Activated CD4-positive, alpha-beta T cell treated with anti-CD3 and anti-CD28 coated beads for 1 hour (primary cell): ENCODE data around the gene ACP4.
A peak's percentile ranks its signal among the peaks of the same experiment; 100 is the strongest.
"Not testable (repeated sequence)": the region's sequence is repeated elsewhere in the genome, so short reads cannot be mapped to it uniquely, and the experiment has no call there.

Experiments
- DNase-seq: peaks from one replicate; pipeline ENCODE4 v3.0.0-alpha.2; 2020

The ACP4 gene

DNA sequence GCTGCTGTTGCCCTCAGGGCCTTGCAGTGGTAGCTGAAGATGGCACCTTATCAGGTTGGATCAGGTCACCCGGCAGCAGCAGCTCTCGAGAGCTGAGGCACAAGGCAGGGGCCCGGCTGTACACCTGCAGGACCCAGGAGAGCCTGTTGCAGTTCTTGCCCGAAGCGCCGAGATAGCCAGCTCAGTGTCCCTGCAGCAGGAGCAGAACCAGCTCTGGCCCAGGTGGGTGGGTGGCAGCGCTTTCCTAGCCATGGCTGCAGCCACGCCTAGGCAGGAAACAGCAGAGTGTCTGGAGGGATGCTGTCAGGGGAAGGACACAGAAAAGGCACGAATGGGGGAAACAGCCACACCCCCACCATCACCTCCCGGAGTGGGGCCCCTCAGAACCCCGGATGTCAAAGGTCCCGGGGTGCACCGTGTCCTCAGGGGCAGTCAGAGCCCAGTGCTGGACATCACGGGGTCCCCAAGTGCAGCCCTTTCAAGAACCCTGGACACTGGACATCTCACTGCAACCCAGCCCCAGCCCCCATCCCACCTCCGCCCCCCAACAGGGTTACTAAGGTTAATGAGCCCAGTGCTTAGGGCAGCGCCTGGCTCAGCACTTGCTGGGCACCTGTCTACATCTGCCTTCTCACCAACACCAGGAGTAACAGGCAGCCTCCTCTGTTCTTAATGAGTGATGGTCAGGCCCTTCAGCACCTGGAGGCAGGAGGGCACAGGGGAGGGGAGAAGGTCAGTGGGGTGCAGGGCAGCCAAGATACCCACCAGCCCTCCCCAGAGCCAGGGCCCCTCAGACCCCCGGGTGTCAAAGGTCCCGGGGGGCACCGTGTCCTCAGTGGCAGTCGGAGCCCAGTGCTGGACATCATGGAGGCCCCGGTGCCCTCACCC is 8.7 kb downstream of the ACP4 start:
- no peak for DNase-seq

DNA sequence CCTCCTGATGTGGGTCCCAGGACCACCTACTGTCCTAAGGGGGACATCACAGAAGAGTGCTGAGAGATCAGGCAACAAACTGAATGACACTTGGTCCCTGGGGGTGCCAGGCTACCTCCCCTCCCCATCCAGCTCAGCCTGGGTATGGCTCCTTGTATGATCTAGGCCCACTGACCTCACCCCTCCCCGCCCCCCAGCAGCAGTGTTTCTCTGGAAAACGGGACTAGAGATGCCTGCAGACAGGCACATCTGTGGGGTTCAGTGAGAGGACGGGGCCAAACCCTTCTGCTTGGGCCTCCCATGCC is 9.3 kb downstream of the ACP4 start:
- DNase-seq: no peak

DNA sequence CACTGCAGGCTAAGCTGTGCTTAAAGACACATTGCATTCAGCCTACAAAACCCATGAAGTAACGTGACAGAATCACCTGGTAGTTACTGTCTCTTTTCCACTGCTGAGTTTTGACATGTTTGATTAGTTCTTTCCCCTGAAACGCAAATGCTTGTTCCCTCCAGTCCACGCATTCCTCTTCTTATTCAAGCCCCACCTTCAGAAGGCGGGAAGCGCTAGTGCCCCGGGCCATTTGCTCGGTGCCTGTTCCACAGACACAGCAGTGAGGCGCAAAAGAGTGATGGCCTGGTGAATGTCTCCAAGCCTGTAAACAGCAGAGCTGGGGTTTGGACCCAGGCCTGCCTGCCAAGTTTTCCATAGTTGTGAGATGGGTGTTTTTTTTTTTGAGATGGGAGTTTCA is 10.9 kb downstream of the ACP4 start:
- DNase-seq: no peak

DNA sequence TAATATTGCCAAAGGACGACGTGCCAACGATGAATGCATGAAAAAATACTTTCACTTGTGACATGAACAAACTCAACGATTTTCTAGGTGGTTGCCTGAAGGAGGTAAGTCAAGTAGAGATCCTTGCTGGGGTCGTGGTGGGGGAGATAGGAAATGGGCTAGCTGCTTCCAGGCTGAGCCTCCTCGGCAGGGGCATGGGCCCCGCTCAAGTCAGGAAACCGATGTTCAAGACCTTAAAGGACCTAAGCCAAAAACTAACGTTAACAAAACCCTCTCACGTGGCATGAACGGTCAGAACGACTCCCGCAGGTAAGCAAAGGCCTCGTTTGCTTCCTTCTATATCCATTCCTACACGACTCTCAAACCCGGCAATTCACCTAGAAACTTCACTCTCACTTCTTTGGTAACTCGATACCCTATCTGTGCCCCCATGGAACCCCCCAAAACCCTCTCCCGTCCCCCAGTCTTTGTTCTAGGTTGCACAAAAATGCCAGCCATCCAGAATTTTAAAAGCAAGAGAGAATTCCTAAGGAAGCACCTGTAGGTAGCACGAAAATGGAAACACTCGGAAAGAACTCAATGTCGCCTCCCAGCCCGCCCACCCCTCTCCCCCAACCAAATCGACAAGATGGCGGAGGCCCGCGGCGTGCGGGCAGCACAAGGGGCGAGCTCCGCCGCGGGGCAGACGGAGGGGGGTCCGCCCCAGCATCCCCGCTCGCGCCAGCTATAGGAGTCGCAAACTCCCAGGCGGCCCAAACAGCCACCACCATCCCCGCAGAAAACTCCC is 13.6 kb downstream of the ACP4 start:
- no peak for DNase-seq

DNA sequence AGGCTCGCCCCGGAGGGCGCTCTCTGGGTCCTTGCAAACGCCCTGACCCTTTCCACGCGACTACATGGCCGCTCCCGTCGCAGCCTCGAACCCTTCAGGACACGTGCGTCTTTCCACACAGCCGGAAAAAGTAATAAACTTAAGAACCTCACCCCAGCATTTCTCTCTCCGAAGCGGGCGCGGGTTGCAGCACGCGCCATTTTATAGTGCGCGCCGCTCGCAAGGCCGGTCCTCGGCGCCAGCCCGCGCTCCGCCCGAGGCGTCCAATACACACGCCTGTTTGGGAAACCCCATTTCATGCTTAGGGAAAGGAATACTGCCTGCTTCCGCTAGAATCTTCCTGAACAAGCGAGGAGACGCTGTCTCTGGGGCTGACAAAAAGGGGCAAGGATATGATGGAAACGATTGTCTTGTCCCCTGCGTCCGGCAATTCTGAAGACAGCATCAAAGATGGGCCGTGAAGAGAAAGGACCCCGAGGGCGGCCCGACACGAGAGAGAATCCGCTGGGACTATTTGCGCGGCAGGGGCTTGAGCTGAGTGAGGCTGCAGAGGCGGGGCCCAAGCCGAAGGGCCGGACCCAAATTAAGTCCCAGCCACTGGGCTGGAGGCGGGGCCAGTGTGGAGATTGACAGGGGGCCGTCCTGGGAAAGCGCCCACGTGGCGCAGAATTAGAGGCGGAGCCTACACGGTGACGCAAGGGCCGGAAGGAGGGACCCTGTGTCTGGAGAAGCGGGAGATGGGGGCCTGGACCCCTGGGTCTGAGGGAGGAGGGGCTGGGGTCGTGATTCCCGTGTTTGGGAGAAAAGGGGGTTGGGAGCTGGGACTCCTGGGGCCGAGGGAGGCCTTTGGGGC is 14.4 kb downstream of the ACP4 start:
- peak; percentile 97 for DNase-seq

DNA sequence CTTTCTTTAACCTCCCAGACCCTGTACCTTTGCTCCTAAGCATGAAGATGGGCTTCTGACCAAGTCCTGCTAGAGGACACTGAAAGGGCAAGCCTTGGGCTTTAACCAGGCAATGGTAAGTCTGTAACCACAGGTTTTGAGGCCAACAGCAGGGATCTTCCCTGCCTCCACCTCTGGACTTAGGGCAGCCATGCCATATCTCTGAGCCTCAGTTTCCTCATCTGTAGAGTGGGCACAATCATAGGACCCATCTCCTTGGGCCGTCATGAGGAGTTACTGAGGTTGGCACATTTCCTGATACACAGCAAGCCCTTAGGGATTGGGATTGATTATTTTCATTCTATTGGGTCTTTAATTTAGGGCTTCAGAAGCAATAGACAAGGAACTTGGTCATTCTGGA is 18.6 kb downstream of the ACP4 start:
- no peak for DNase-seq

DNA sequence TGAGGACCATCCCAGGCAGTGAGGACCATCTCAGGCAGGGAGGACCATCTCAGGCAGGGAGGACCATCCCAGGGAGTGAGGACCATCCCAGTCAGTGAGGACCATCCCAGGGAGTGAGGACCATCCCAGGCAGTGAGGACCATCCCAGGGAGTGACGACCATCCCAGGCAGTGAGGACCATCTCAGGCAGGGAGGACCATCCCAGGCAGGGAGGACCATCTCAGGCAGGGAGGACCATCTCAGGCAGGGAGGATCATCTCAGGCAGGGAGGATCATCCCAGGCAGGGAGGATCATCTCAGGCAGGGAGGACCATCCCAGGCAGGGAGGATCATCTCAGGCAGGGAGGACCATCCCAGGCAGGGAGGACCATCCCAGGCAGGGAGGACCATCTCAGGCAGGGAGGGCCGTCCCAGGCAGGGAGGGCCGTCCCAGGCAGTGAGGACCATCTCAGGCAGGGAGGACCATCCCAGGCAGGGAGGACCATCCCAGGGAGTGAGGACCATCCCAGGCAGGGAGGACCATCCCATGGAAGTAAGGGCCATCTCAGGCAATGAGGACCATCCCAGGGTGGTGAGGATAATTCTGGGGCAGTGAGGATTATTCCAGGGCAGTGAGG is 21.5 kb downstream of the ACP4 start:
- not testable (repeated sequence) for DNase-seq

DNA sequence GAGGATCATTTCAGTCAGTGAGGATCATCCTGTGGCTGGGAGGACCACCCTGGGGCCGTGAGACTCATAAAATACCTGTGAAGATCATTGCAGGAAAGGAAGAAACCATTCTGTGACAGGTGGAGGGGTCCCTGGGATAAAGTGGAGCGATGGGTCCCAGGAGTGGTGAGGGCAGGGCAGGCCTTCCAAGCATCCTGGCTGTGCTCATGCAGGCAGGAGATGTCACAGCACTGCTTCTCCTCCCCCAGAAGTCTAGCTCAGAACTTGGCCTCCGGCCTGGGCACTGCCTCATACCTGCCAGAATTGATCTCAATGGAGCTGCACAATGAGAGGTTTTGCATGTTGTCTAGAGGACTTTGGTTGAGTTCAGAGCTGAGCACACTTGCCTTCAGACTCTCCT is 22.3 kb downstream of the ACP4 start:
- no peak for DNase-seq

DNA sequence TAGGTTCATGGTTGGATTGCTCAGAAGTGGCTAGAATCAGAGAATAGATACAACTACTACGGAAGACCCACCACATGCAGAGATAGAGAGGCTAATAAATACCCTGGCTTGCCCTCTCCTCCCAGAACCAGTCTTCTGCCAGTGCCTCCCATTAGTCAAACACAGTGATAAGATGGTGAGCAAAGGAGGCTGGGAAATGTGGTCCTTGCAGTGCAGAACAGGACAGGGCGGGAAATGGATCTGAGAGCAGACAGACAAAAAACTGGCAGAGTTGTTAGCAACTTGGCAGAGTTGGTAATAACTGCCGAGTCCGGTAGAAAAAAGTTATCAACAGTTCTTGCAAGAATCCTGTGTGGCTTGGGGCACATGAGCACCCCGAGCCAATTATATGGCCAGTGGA is 24.7 kb downstream of the ACP4 start:
- no peak for DNase-seq

DNA sequence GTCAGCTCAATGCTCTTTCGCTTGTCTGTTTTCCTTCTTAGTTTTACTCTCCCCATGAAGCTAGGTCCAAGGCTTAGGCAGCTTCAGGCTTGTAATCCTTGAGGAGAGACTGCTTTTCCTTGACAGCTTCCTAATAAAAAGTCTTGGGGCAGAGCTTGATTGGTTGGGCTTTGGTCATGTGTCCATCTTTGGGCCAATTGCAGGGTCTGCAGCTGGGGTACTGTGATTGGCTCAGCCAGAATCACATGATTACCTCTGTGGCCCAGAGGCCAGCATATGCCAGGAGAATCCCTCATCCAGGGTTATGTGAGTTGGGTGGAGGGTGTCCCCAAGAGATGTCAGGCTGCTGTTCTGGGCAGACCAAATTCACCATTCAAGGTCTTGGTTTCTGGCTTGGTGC is 25.2 kb downstream of the ACP4 start:
- no peak for DNase-seq

DNA sequence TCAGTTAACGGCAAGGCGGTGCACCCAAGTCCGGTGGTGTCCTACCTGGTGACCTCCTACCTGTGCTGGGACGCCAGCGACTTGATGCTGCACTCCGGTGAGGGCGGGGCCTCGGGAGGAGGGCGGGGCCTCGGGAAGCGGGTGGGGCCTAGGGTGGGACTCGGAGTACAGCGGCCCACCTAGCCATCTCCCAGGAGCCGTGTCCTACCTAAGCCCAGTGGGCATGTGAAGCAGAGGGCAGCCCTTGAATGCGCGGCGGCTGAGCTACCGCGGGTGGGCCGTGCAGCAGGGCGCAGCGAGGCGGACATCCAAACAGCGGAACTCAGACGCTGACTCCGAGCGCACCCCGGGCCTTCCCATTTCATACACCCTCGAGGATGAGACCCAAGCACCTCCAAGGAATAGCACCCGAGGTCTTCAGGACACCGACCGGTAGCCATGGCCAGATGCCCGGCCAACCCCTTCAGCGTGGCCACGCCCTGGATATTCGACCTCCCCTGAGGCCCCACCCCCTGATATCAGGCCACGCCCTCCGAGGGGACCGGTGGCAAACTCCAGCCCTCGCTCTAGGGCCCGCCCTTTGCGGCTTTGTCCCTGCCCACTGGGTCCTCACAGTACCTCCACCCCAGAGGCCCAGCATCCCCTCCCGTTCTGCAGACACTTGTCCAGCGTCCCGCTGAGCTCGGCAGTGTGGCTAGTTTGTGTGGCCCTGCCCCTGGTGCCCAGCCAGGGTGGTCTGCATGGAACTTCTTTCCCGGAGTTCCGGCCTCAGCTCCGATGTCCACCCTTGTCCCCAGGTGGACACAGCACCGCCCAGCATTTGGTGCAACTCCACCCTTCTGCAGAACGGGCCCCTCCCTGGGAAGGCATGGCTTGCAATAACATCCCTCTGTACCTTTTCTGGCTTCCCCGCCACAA is 28.0 kb downstream of the ACP4 start:
- no peak for DNase-seq

DNA sequence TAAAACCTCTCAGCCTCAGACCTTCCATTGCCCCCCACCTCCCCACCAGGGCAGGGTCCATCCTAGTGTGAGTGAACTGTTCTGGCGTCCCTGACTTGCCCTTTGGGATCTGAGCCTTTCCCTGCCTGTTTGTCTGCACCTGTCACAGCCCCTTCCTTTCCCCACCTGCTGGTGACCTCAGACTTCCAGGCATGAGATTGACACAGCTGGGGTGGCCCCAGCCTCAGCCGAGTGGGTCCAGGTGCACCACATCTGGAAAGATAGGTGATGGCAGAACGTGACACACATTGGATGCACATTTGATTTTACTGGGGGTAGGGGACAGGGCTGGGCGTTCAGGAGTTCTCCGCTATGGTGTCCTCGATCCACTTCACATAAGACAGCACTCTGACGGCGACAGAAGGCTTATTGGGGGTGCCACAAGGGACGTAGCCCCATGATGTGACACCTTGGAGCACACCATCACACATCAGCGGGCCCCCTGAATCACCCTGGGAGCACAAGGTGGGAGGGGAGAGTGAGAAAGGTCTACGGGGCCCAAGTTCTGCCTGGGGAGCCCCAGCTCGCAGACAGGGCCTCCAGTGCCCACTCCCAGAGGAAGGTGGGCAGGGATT is 28.8 kb downstream of the ACP4 start:
- no peak for DNase-seq

DNA sequence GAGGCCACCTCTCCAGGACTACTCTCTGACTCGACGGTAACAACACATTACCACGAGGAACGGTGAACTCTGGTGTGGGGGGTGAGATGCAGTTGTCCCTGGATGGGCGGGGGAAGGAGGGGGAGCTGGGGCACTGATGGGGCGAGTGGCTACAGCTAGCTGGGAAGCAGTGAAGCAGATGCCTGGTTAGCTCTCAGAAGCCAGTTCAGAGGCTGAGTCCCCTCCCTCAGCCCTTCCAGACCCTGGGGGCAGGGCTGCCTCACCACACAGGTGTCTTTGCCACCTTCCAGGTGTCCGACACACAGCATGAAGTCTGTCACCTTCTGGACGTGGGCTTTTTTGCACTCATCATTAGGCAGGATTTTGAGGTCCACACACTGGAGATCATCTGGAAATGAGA is 29.4 kb downstream of the ACP4 start:
- no peak for DNase-seq

DNA sequence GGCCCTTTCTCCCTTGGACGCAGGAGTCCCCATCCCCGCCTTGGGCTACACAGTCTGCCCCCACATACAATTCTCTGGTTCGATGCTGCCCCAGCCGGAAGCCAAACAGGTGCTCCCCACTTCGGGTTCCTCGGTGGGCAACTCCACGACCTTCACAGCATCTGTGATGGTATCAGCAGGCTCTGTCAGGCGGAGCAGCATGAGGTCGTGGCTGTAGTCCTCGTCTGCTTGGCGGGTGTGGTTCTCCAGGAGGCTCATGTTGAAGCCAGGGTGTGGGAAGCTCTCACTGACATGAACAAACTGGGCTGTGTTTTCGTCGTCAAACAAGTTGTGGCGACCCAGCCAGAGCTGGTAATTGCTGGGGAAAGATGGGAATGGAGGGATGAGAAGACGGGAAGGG is 29.9 kb downstream of the ACP4 start:
- no peak for DNase-seq

DNA sequence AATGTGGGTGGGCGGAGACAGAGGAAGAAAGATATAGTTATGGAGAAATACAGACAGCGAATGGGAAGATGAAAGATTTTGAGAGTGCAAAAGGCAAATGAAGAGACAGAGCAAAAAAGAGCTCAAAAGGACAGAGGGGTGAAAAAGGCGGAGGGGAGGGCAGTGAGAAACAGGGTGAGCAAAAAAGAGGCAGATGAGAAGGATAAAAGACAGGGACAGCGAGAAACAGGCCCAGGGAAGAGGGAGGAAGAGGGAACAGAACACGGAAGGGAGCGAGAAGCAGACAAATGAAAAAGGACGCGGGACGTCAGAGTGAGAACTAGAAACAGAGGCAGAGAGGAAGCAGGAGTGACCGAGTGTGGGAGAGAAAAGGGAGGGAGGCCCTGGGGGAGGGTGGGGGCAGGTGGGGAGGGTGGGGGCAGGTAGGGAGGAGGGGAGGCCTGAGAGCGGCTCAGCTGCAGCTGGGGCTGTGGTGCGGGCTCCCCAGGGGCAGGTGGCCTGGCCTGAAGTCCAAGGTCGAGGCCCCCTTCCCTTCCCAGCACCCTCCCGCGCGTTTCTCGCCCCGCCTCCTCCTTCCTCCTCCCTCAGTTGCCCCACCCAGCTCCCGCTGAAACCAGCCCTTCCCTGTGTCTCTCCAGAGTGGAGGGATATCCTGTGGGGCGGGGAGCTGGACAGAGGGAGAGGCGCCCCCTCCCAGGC is 30.5 kb downstream of the ACP4 start:
- DNase-seq: no peak

DNA sequence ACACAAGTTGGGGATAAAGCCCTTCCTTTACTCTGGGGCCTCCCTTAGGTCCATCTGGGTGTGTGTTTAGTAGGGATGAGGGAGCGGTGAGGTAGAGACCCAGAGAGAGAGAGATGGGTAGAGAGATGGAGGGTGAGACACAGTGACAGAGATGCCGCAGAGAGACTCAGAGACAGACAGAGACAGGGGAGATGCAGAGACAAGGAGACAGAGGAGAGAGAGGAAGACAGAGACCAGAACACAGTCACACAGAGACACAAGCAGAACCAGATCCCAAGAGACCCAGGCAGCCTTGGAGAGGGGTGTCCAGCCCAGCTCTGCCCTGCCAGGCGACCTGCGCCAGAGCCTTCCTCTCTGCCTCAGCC is 31.0 kb downstream of the ACP4 start:
- DNase-seq: no peak

DNA sequence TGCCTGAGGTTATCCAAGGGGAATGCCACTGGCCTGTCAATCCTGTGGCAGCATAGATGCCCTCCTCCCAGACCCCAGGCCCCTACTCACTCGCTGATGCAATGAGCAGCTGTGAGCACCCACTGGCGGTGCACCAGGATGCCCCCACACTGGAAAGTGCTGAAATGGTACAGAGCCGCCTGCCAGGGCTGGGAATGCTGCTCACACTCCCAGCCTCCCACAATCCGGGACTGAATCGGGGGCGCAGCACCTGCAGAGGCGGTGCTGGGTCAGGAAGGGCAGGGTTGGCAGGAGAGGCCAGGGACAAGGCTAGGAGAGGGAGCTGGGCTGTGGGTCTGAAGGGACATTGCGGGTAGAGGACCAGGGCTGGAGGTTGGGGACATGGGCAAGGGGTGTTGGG is 31.4 kb downstream of the ACP4 start:
- no peak for DNase-seq

DNA sequence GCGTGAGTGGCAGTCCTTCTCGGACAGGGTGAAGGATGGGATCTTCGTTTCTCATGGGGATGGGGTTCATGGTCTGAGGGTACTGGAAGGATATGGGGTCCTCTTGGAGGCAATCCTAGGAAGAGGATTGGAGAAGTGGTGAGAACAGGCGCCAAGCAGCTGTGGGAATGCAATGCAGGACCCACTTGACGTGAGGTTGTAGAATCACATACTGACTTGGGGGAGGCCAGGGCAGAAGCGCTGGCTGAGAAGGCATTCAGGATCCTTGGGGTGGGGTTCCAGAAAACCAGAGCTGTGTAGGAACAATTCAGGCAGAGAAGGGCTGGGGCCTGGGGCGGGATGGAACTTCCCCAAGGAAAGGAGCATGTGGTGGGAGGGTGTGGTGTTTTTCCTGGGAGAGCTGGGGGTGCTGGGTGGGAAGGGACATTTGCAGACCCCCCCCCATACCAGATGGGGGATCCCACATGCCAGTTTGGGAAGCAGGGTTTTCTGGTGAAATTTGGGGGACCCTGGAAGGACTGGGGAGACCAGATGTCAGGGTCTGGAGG is 32.5 kb downstream of the ACP4 start:
- no peak for DNase-seq

DNA sequence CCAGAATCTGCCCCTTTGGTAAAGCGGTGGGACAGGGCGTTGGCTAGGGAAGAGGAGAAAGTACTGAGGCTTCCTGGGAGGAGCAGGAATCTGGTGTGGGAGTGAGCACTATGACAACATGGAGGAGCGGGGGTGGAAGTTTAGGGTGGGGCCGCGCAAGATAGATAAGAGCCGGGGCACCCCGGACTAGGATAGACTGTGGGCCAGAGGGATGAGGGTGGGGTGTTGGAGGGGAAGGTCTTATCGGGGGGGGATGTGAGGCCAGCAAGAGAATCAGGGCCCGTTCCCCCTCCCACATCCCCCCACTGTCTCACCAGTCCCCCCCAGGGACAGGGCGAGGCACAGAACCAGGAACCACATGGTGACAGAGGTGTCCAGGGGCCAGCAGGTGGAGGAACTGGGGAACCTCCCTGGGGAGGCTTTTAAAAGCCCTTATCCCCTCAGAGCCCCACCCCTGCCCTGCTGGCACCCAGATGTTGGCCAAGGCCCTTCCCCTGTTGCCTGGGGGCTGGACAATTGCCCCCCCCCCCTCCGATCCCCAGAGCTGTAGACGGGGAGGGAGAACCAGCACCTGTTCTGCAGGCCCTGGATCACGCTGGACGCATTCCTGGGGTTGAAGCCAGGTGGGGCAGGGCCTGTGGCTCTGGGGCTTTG is 33.3 kb downstream of the ACP4 start, which contains the start of gene KLK1:
TSS of gene KLK1 (minus strand) at position 399 of the 654 bp plus-strand sequence. CDS start at position 360, 39 bp downstream.
- no peak for DNase-seq
